ENCODE data around the gene ADAR.

DNA sequence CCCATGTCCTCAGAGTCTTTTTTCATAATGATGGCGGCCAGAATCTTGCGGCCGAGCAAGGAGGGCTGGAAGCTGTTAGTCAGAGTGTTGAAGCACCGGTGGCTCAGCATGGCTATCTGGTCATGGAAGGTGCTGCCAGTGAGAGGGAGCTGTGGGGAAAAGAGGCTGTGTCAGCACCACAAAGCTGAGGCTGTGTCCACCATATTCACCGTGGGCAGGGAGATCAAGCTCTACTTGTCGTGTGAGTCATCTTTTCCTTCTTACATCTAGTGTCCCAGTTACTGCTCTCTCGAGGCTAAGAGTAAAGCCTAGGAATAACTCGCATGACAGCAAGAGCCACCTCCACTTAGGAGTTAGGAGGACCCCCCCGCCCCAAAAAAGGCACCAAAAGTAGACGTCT lies 18.2 kb downstream of the ADAR start:
- TF ChIP-seq, protein P1, sequence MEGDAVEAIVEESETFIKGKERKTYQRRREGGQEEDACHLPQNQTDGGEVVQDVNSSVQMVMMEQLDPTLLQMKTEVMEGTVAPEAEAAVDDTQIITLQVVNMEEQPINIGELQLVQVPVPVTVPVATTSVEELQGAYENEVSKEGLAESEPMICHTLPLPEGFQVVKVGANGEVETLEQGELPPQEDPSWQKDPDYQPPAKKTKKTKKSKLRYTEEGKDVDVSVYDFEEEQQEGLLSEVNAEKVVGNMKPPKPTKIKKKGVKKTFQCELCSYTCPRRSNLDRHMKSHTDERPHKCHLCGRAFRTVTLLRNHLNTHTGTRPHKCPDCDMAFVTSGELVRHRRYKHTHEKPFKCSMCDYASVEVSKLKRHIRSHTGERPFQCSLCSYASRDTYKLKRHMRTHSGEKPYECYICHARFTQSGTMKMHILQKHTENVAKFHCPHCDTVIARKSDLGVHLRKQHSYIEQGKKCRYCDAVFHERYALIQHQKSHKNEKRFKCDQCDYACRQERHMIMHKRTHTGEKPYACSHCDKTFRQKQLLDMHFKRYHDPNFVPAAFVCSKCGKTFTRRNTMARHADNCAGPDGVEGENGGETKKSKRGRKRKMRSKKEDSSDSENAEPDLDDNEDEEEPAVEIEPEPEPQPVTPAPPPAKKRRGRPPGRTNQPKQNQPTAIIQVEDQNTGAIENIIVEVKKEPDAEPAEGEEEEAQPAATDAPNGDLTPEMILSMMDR (IDR thresholded peaks at IDR 0.05; ENCODE audit: borderline replicate concordance, extremely low read depth, low read length, poor library complexity, severe bottlenecking) = no peak
- no peak for TF ChIP-seq EZH2 (IDR thresholded peaks at IDR 0.05; ENCODE audit: borderline replicate concordance, low read depth, low read length, severe bottlenecking)

Data from DND-41 (cell line).